ENCODE results near the gene GEN1. TPM values are rescaled to one million over a fixed set of nuclear protein-coding genes. Genes with fewer than 3 reads are reported as not detected.

The GEN1 gene
- total RNA-seq, 4 donors from 2014 or later = 2.3 to 8.8 (median 6.7) TPM

DNA sequence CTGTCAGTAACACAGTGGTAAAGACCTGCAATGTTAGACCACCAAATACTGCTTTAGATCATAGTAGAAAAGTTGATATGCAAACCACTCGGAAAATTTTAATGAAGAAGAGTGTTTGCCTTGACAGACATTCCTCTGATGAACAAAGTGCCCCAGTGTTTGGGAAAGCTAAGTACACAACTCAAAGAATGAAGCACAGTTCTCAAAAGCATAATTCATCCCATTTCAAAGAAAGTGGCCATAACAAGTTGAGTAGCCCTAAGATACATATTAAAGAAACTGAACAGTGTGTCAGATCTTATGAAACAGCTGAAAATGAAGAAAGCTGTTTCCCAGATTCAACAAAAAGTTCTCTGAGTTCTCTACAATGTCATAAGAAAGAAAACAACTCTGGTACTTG lies 27.5 kb downstream of the GEN1 start:
- TF ChIP-seq, protein P1, sequence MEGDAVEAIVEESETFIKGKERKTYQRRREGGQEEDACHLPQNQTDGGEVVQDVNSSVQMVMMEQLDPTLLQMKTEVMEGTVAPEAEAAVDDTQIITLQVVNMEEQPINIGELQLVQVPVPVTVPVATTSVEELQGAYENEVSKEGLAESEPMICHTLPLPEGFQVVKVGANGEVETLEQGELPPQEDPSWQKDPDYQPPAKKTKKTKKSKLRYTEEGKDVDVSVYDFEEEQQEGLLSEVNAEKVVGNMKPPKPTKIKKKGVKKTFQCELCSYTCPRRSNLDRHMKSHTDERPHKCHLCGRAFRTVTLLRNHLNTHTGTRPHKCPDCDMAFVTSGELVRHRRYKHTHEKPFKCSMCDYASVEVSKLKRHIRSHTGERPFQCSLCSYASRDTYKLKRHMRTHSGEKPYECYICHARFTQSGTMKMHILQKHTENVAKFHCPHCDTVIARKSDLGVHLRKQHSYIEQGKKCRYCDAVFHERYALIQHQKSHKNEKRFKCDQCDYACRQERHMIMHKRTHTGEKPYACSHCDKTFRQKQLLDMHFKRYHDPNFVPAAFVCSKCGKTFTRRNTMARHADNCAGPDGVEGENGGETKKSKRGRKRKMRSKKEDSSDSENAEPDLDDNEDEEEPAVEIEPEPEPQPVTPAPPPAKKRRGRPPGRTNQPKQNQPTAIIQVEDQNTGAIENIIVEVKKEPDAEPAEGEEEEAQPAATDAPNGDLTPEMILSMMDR (IDR thresholded peaks at IDR 0.05) = no peak
- ATAC-seq (ENCODE audit: low FRiP score) = no peak
- no peak for DNase-seq (ENCODE audit: low spot score)

DNA sequence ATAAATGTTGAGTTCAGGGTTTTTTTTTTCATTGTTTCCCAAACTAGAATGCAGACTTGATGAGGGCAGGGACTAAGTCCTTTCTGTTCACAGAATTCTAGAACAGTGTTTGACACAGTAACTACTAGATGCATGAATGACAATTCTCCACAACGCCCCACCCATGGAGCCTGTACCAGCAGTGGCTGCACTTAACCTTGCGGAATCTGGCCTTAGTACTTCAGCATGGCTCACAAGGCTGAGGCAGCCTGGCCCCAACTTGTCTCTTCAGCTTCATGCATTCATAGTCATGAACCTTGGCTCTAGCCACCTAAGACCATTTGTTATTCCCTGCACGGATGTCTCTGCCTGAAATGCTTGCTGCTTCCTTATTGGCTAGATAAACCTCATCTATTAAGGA lies 32.8 kb downstream of the GEN1 start:
- no peak for ATAC-seq (ENCODE audit: low FRiP score)
- TF ChIP-seq, protein P1 (IDR thresholded peaks at IDR 0.05) = no peak
- no peak for DNase-seq (ENCODE audit: low spot score)

DNA sequence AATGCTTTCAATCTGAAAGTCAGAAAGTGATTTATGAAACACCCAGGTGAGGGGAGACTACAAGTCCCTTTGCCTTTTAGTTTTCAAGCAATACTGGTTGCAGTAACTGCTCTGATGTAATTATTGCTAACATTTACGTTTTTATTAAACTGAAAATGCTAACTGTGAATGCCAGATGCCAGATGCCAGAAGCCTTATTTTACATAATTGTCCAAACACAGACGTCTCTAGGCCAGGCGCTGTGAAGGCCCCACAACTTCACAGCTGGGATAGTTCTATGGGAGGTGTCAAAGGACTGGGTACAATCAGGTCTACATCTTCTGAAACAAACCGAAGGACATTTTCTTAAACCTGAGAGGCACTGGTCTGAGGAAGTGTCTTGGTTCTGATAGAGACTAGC lies 34.8 kb downstream of the GEN1 start:
- ATAC-seq (ENCODE audit: low FRiP score) (no peak), DNase-seq (ENCODE audit: low spot score) (no peak)
- TF ChIP-seq, protein P1 (IDR thresholded peaks at IDR 0.05) = no peak

- no peak for DNase-seq (ENCODE audit: low spot score)
- no peak for ATAC-seq (ENCODE audit: low FRiP score)
- TF ChIP-seq, protein P1 (IDR thresholded peaks at IDR 0.05) = no peak
These were observed 36.6 kb downstream of the GEN1 start for GRCh38 chr2:17790536-17790935.

GRCh38 chr2:17791121-17791816 lies 37.3 kb downstream of the GEN1 start:
- ATAC-seq (ENCODE audit: low FRiP score) (no peak), DNase-seq (ENCODE audit: low spot score) (no peak)
- TF ChIP-seq, protein P1 (IDR thresholded peaks at IDR 0.05) = no peak

- no peak for DNase-seq (ENCODE audit: low spot score)
- no peak for ATAC-seq (ENCODE audit: low FRiP score)
- TF ChIP-seq, protein P1 (IDR thresholded peaks at IDR 0.05) = no peak
These were observed 37.8 kb downstream of the GEN1 start for GRCh38 chr2:17791817-17792130.

GRCh38 chr2:17792515-17792914 lies 38.6 kb downstream of the GEN1 start:
- no peak for ATAC-seq (ENCODE audit: low FRiP score)

More at GRCh38 chr2:17792515-17792914, 38.6 kb downstream of the GEN1 start:
- TF ChIP-seq, protein P1 (IDR thresholded peaks at IDR 0.05) = no peak
- DNase-seq (ENCODE audit: low spot score) = no peak

All from omental fat pad (tissue), 4 donors.